ENCODE results near the gene ATE1. TPM values are rescaled to one million over a fixed set of nuclear protein-coding genes. Genes with fewer than 3 reads are reported as not detected.
"Not testable (repeated sequence)": the region's sequence is repeated elsewhere in the genome, so short reads cannot be mapped to it uniquely, and the experiment has no call there.

Gene ATE1
- total and polyA plus RNA-seq, 2 donors (not counting 1 experiment from before 2014, with no cell fraction given), result 19.3 to 28.1 TPM

GRCh38 chr10:121929585-121930267, 1.9 kb upstream of the ATE1 start:
- not testable (repeated sequence) for H3K9ac ChIP-seq (ENCODE audit: insufficient read depth, low read length)

DNA sequence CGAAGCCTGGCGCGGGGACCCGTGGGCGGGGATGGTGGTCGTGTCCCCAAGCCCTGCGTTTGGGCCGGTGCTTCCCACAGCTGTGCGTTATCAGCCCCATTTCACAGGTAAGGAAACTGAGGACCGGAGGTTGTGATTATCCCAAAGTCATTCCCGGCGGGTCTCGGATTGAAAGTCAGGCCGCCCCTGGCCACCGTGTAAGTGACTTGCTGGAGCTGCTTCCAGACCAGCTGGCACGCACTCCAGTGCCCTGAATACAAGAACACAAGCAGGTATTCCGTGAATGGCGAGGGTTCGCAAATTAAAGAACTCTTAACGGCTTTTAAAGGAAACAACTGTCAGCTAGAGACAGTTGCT, 675 bp upstream of the ATE1 start:
- Histone ChIP-seq H3K9me3 (ENCODE audit: control insufficient read depth, insufficient read depth, low read depth, low read length) (no peaks in the 10 kb centered on the region), H3K9ac (ENCODE audit: insufficient read depth, low read length) (peak overlapping the region; percentile 96), H3K27me3 (ENCODE audit: control insufficient read depth, insufficient read depth, low read length) (no peaks in the 10 kb centered on the region), H3K4me1 (ENCODE audit: control insufficient read depth, extremely low read depth, insufficient read depth, low read length) (peaks cover 2% of the 10 kb centered on the region), H3K4me3 (replicated peaks in 1 of 4; ENCODE audit: control extremely low read depth in 1 of 4, insufficient read depth in 1 of 4, low read depth in 3 of 4, low read length in 4 of 4) (peak overlapping the region; percentile 67 to 95 (median 90)), H3K4me2 (ENCODE audit: extremely low read depth, insufficient read depth, low read length) (peak overlapping the region; percentile 85), H4K20me1 (ENCODE audit: control insufficient read depth, extremely low read depth, insufficient read depth, low read length) (no peaks in the 10 kb centered on the region), H3K36me3 (ENCODE audit: control insufficient read depth, insufficient read depth, low read length) (no peaks in the 10 kb centered on the region), H3K79me2 (ENCODE audit: control insufficient read depth, insufficient read depth, low read length) (peaks cover 19% of the 10 kb centered on the region), H2AFZ (ENCODE audit: low read length) (peak overlapping the region; percentile 87), H3K27ac (ENCODE audit: insufficient read depth, low read length) (peak overlapping the region; percentile 97)
- TF ChIP-seq, protein P1, sequence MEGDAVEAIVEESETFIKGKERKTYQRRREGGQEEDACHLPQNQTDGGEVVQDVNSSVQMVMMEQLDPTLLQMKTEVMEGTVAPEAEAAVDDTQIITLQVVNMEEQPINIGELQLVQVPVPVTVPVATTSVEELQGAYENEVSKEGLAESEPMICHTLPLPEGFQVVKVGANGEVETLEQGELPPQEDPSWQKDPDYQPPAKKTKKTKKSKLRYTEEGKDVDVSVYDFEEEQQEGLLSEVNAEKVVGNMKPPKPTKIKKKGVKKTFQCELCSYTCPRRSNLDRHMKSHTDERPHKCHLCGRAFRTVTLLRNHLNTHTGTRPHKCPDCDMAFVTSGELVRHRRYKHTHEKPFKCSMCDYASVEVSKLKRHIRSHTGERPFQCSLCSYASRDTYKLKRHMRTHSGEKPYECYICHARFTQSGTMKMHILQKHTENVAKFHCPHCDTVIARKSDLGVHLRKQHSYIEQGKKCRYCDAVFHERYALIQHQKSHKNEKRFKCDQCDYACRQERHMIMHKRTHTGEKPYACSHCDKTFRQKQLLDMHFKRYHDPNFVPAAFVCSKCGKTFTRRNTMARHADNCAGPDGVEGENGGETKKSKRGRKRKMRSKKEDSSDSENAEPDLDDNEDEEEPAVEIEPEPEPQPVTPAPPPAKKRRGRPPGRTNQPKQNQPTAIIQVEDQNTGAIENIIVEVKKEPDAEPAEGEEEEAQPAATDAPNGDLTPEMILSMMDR (conservative IDR thresholded peaks at IDR 0.05 in 1 of 2, IDR thresholded peaks at IDR 0.05 in 1 of 2; ENCODE audit: low read depth in 1 of 2, low read length in 2 of 2), result no peak
- no peak for TF ChIP-seq EZH2 (IDR thresholded peaks at IDR 0.05; ENCODE audit: low read length, missing control alignments)
- peak; percentile 27 to 39 for DNase-seq (ENCODE audit: low read depth in 2 of 2)

More at GRCh38 chr10:121929585-121930267, 1.9 kb upstream of the ATE1 start:
- H4K20me1 ChIP-seq (ENCODE audit: control insufficient read depth, extremely low read depth, insufficient read depth, low read length); H2AFZ ChIP-seq (ENCODE audit: low read length); H3K9me3 ChIP-seq (ENCODE audit: control insufficient read depth, insufficient read depth, low read depth, low read length); H3K27me3 ChIP-seq (ENCODE audit: control insufficient read depth, insufficient read depth, low read length); H3K36me3 ChIP-seq (ENCODE audit: control insufficient read depth, insufficient read depth, low read length); DNase-seq (ENCODE audit: low read depth in 2 of 2); H3K4me1 ChIP-seq (ENCODE audit: control insufficient read depth, extremely low read depth, insufficient read depth, low read length); H3K4me3 ChIP-seq (replicated peaks in 1 of 4; ENCODE audit: control extremely low read depth in 1 of 4, insufficient read depth in 1 of 4, low read depth in 3 of 4, low read length in 4 of 4); H3K27ac ChIP-seq (ENCODE audit: insufficient read depth, low read length): not testable (repeated sequence)
- Histone ChIP-seq H3K79me2 (ENCODE audit: control insufficient read depth, insufficient read depth, low read length) (peaks cover 18% of the 10 kb centered on the region), H3K4me2 (ENCODE audit: extremely low read depth, insufficient read depth, low read length) (peak overlapping the region; percentile 25)

- no peaks in the 10 kb centered on the region for H3K9me3 ChIP-seq (ENCODE audit: control insufficient read depth, insufficient read depth, low read depth, low read length)
- peak overlapping the region; percentile 97 for H3K27ac ChIP-seq (ENCODE audit: insufficient read depth, low read length)
- no peaks in the 10 kb centered on the region for H4K20me1 ChIP-seq (ENCODE audit: control insufficient read depth, extremely low read depth, insufficient read depth, low read length)
- no peaks in the 10 kb centered on the region for H3K27me3 ChIP-seq (ENCODE audit: control insufficient read depth, insufficient read depth, low read length)
- TF ChIP-seq EZH2 (IDR thresholded peaks at IDR 0.05; ENCODE audit: low read length, missing control alignments), result no peak
- TF ChIP-seq, protein P1 (conservative IDR thresholded peaks at IDR 0.05 in 1 of 2, IDR thresholded peaks at IDR 0.05 in 1 of 2; ENCODE audit: low read depth in 1 of 2, low read length in 2 of 2), result no peak
- DNase-seq (ENCODE audit: low read depth in 2 of 2), result peak; percentile 32 to 61
- peak overlapping the region; percentile 89 to 96 (median 92) for H3K4me3 ChIP-seq (replicated peaks in 1 of 4; ENCODE audit: control extremely low read depth in 1 of 4, insufficient read depth in 1 of 4, low read depth in 3 of 4, low read length in 4 of 4)
- peaks cover 19% of the 10 kb centered on the region for H3K79me2 ChIP-seq (ENCODE audit: control insufficient read depth, insufficient read depth, low read length)
- peak overlapping the region; percentile 96 for H3K9ac ChIP-seq (ENCODE audit: insufficient read depth, low read length)
- H3K4me2 ChIP-seq (ENCODE audit: extremely low read depth, insufficient read depth, low read length), result peak overlapping the region; percentile 49
- H2AFZ ChIP-seq (ENCODE audit: low read length), result peak overlapping the region; percentile 56
- H3K4me1 ChIP-seq (ENCODE audit: control insufficient read depth, extremely low read depth, insufficient read depth, low read length), result peaks cover 2% of the 10 kb centered on the region
- no peaks in the 10 kb centered on the region for H3K36me3 ChIP-seq (ENCODE audit: control insufficient read depth, insufficient read depth, low read length)
These were observed 452 bp downstream of the ATE1 start for GRCh38 chr10:121927318-121927840.

Data from fibroblast of lung (primary cell).